ENCODE measurements around the gene SSH2. TPM values are rescaled to one million over a fixed set of nuclear protein-coding genes. Genes with fewer than 3 reads are reported as not detected.

The SSH2 gene
- total and polyA plus RNA-seq, 2 experiments from 2014 or later, result 9.9 to 12.7 TPM

DNA sequence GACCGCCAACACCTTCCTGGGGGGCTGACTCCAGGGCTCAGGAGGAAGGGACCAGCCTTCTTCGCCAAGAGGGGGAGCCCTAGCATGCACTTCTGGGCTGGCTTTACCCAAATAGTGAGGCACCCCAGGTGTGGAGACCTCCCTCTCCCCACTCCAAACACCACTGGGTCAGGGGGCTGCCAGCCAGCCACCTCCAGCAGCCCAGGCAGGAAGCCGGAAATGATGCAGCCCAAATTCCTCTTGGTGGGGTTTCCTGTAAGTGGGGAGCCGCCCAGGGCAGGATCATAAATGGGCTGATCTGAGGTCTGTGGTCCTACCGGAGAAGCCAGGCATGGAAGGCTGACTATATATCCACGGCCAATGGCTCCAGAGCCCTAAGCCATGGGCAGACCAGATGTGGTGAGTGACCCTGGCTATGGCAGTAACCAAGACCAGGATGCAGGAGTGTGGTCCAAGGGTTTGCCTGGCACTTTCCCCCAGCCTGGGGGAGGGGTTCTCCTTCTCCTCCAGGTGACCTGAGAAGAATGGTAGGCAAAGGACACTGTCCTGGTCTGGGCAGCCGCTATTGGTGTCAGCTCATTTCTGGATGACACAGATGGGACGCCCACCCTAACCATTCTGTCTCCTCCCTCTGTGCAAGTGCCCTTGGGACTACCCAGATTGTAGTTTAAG is 344.8 kb downstream of the SSH2 start:
- DNase-seq (ENCODE audit: low spot score), result no peak
- Histone ChIP-seq H3K9me3 (ENCODE audit: low read depth) (no peaks in the 10 kb centered on the region), H3K36me3 (replicated peaks; ENCODE audit: insufficient read depth, low read depth) (no peaks in the 10 kb centered on the region), H3K9me2 (replicated peaks; ENCODE audit: insufficient read depth) (no peaks in the 10 kb centered on the region), H3K4me1 (ENCODE audit: insufficient read depth) (peaks cover 15% of the 10 kb centered on the region), H3K79me2 (peaks cover 55% of the 10 kb centered on the region), H3K4me3 (no peak overlapping the region), H2AFZ (no peak overlapping the region), H3K4me2 (no peak overlapping the region), H3K27me3 (no peaks in the 10 kb centered on the region), H3K27ac (no peak overlapping the region), H4K20me1 (ENCODE audit: insufficient read depth, poor library complexity, severe bottlenecking) (peaks cover 43% of the 10 kb centered on the region)
- TF ChIP-seq, protein P1, sequence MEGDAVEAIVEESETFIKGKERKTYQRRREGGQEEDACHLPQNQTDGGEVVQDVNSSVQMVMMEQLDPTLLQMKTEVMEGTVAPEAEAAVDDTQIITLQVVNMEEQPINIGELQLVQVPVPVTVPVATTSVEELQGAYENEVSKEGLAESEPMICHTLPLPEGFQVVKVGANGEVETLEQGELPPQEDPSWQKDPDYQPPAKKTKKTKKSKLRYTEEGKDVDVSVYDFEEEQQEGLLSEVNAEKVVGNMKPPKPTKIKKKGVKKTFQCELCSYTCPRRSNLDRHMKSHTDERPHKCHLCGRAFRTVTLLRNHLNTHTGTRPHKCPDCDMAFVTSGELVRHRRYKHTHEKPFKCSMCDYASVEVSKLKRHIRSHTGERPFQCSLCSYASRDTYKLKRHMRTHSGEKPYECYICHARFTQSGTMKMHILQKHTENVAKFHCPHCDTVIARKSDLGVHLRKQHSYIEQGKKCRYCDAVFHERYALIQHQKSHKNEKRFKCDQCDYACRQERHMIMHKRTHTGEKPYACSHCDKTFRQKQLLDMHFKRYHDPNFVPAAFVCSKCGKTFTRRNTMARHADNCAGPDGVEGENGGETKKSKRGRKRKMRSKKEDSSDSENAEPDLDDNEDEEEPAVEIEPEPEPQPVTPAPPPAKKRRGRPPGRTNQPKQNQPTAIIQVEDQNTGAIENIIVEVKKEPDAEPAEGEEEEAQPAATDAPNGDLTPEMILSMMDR (IDR thresholded peaks at IDR 0.05; ENCODE audit: poor library complexity), result no peak
- TF ChIP-seq EZH2phosphoT487 (IDR thresholded peaks at IDR 0.05; ENCODE audit: low read depth, severe bottlenecking, unreplicated experiment) (no peak), EZH2 (IDR thresholded peaks at IDR 0.05; ENCODE audit: borderline replicate concordance) (no peak)
- WGBS (ENCODE audit: low lambda C conversion rate, missing lambda C conversion rate), result 83% methylated on average over 8 of the region's 8 CpGs

DNA sequence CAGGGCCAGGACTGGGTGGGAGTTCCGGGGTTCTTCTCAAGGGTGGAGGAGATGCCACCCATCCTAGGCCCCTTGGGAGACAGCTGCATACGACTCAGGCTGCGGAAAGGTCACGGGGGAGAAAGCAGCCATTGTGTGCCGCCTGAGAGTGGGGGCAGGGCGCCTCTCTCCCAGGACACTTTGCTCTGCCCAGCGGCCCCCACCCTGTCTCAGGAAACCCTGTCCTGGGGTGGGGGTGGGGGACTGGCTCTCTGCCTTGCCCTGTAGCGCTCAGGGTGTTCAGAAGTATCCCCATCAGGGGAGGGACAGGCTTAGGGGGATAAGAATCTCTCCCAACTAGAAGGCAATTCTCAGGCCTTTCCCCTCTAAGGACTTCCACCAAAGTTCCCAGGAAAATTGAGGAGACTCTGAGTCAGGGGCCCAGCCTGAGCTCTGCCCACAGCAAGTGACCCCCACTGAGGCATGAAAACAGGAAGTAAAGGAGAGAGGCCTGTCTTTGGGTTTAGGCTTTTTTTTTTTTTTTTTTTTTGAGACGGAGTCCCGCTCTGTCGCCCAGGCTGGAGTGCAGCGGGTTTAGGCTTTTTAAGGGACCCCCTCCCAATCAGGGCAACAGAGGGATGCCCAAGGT is 345.5 kb downstream of the SSH2 start:
- no peak overlapping the region for H2AFZ ChIP-seq
- no peak for DNase-seq (ENCODE audit: low spot score)
- no peak overlapping the region for H3K27ac ChIP-seq
- 82% methylated on average over 11 of the region's 12 CpGs for WGBS (ENCODE audit: low lambda C conversion rate, missing lambda C conversion rate)
- peaks cover 10% of the 10 kb centered on the region for H3K4me1 ChIP-seq (ENCODE audit: insufficient read depth)
- no peak overlapping the region for H3K4me2 ChIP-seq
- no peaks in the 10 kb centered on the region for H3K9me3 ChIP-seq (ENCODE audit: low read depth)
- TF ChIP-seq EZH2phosphoT487 (IDR thresholded peaks at IDR 0.05; ENCODE audit: low read depth, severe bottlenecking, unreplicated experiment), result no peak
- H3K36me3 ChIP-seq (replicated peaks; ENCODE audit: insufficient read depth, low read depth), result no peaks in the 10 kb centered on the region
- peaks cover 55% of the 10 kb centered on the region for H3K79me2 ChIP-seq
- H3K9me2 ChIP-seq (replicated peaks; ENCODE audit: insufficient read depth), result no peaks in the 10 kb centered on the region
- peaks cover 43% of the 10 kb centered on the region for H4K20me1 ChIP-seq (ENCODE audit: insufficient read depth, poor library complexity, severe bottlenecking)
- no peaks in the 10 kb centered on the region for H3K27me3 ChIP-seq
- H3K4me3 ChIP-seq, result no peak overlapping the region

DNA sequence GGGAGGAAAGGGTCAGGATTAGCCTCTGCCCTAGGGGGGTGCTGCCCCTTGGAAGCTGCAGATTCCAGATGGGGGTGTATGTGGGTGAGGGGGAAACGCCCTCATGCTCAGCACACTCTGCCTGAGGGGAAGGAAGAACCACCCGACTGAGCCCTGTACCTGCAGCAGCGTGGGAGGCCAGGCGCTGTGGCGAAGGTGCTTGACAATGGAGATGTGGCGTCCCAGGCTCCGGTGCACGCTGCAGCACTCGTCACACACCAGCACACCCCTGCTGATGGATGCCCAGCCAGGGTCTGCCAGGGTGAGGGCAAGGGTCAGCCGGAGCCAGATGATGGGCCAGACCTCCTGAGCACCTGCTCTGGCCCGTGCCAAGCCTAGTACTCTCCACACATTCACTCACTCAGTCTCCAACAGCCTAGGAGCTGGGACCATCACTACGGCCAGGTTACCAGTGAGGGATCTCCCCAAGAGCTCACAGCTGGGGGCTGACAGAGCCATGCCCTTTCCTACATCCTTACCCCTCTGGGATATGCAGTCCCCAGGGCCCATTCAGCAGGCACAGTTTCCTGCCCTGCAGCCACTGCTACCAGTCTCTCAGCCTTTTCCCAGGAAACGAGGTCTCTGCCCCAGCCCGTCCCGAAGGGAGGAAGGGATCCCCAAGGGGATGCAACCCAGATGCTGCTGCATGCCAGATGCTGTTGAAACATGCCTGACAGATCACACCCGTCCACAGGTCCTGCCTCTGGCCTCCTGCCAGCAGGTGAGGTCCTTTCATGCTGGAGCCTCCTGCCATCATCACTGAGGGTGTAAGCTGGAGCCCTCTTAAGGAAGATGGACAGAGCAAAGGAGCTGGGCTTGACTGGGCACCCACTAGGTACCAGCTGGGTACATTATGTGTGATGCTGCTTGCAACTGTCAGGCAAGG is 346.4 kb downstream of the SSH2 start:
- Histone ChIP-seq H4K20me1 (ENCODE audit: insufficient read depth, poor library complexity, severe bottlenecking) (peaks cover 41% of the 10 kb centered on the region), H3K36me3 (replicated peaks; ENCODE audit: insufficient read depth, low read depth) (no peaks in the 10 kb centered on the region), H3K9me2 (replicated peaks; ENCODE audit: insufficient read depth) (no peaks in the 10 kb centered on the region), H2AFZ (no peak overlapping the region), H3K27me3 (no peaks in the 10 kb centered on the region), H3K4me3 (no peak overlapping the region), H3K4me2 (no peak overlapping the region), H3K79me2 (peaks cover 52% of the 10 kb centered on the region), H3K27ac (no peak overlapping the region), H3K9me3 (ENCODE audit: low read depth) (no peaks in the 10 kb centered on the region), H3K4me1 (ENCODE audit: insufficient read depth) (peaks cover 10% of the 10 kb centered on the region)
- TF ChIP-seq, protein P1 (IDR thresholded peaks at IDR 0.05; ENCODE audit: poor library complexity), result no peak
- no peak for TF ChIP-seq EZH2 (IDR thresholded peaks at IDR 0.05; ENCODE audit: borderline replicate concordance)
- TF ChIP-seq EZH2phosphoT487 (IDR thresholded peaks at IDR 0.05; ENCODE audit: low read depth, severe bottlenecking, unreplicated experiment), result no peak
- 94% methylated on average over 16 of the region's 16 CpGs for WGBS (ENCODE audit: low lambda C conversion rate, missing lambda C conversion rate)
- DNase-seq (ENCODE audit: low spot score), result no peak
